ENCODE measurements around the gene RBFOX1.
"Not testable (repeated sequence)": the region's sequence is repeated elsewhere in the genome, so short reads cannot be mapped to it uniquely, and the experiment has no call there.

RBFOX1 gene

GRCh38 chr16:7471268-7471667 lies 138.6 kb downstream of the RBFOX1 start:
- no peak for DNase-seq (ENCODE audit: low read depth)

- DNase-seq (ENCODE audit: low read depth): no peak
Measured at GRCh38 chr16:7482032-7482431, 149.4 kb downstream of the RBFOX1 start.

- no peak for DNase-seq (ENCODE audit: low read depth)
Measured at GRCh38 chr16:7482596-7483290, 150.1 kb downstream of the RBFOX1 start.

- no peak for DNase-seq (ENCODE audit: low read depth)
Measured at GRCh38 chr16:7487574-7488323, 155.1 kb downstream of the RBFOX1 start.

- no peak for DNase-seq (ENCODE audit: low read depth)
Measured at GRCh38 chr16:7492122-7492521, 159.5 kb downstream of the RBFOX1 start.

- DNase-seq (ENCODE audit: low read depth): no peak
Measured at GRCh38 chr16:7493133-7493532, 160.5 kb downstream of the RBFOX1 start.

- no peak for DNase-seq (ENCODE audit: low read depth)
Measured at GRCh38 chr16:7497691-7498090, 165.0 kb downstream of the RBFOX1 start.

GRCh38 chr16:7501868-7502267 lies 169.2 kb downstream of the RBFOX1 start:
- DNase-seq (ENCODE audit: low read depth): no peak

GRCh38 chr16:7502591-7503157 lies 170.0 kb downstream of the RBFOX1 start:
- DNase-seq (ENCODE audit: low read depth): not testable (repeated sequence)

GRCh38 chr16:7503666-7504065 lies 171.0 kb downstream of the RBFOX1 start:
- DNase-seq (ENCODE audit: low read depth): no peak

- no peak for DNase-seq (ENCODE audit: low read depth)
Measured at GRCh38 chr16:7504844-7505243, 172.2 kb downstream of the RBFOX1 start.

GRCh38 chr16:7505495-7505894 lies 172.8 kb downstream of the RBFOX1 start:
- DNase-seq (ENCODE audit: low read depth): no peak

- no peak for DNase-seq (ENCODE audit: low read depth)
Measured at GRCh38 chr16:7506363-7506762, 173.7 kb downstream of the RBFOX1 start.

- no peak for DNase-seq (ENCODE audit: low read depth)
Measured at GRCh38 chr16:7508656-7509055, 176.0 kb downstream of the RBFOX1 start.

- DNase-seq (ENCODE audit: low read depth): no peak
Measured at GRCh38 chr16:7509963-7510601, 177.4 kb downstream of the RBFOX1 start.

- no peak for DNase-seq (ENCODE audit: low read depth)
Measured at GRCh38 chr16:7511549-7512260, 179.1 kb downstream of the RBFOX1 start.

GRCh38 chr16:7512503-7512902 lies 179.9 kb downstream of the RBFOX1 start:
- DNase-seq (ENCODE audit: low read depth): no peak

- no peak for DNase-seq (ENCODE audit: low read depth)
Measured at GRCh38 chr16:7513429-7513828, 180.8 kb downstream of the RBFOX1 start.

GRCh38 chr16:7515543-7515942 lies 182.9 kb downstream of the RBFOX1 start:
- DNase-seq (ENCODE audit: low read depth): no peak

GRCh38 chr16:7517496-7517895 lies 184.9 kb downstream of the RBFOX1 start:
- DNase-seq (ENCODE audit: low read depth): no peak

GRCh38 chr16:7518158-7518557 lies 185.5 kb downstream of the RBFOX1 start:
- no peak for DNase-seq (ENCODE audit: low read depth)

- no peak for DNase-seq (ENCODE audit: low read depth)
Measured at GRCh38 chr16:7521834-7522233, 189.2 kb downstream of the RBFOX1 start.

Measured in stimulated activated CD8-positive, alpha-beta memory T cell treated with anti-CD3 and anti-CD28 coated beads, Interleukin-15, amount 100 ng/mL, for 1 hour (primary cell).